Inflammatory macrophage treated with lipopolysaccharide for 4 hours (primary cell): ENCODE measurements around the gene AWAT2.

Source experiments
- DNase-seq: peaks from one replicate; pipeline ENCODE4 v3.0.0-alpha.2; 2020

The AWAT2 gene

DNA sequence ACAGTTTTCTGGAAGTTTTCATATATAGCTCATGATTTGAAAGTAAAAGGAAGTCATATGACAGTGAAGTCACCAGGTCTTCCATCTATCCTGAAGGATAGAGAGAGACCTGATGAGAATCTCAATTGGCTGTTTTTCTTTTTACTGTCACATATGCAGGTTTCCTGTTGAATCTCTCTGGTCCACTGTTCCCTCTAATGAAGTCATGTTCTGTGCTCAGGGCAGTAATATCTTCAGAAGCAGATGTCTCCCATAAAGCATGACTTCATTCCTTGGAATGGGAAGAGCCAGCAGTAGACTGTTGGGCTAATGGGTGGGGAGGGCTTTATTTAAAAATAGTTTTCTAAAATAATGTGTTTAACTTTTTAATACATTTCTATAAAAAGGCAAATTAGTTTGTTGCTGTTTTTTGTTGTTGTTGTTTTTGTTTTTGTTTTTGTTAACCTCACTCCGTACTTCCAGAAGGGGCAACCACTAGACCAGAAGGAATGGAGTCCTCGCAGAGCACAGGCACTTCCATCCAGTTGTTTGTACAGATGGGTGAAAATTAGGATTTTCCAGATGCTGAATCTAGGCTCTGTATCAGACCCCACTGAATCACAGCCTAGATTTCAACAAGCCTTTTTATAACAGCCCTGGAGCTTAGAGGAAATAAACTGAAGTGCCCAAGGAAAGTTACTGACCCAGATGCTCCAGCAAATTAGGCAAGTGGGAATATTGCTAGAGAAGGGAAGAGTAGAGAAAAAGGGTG is 54.2 kb downstream of the AWAT2 start:
- DNase-seq, result no peak

DNA sequence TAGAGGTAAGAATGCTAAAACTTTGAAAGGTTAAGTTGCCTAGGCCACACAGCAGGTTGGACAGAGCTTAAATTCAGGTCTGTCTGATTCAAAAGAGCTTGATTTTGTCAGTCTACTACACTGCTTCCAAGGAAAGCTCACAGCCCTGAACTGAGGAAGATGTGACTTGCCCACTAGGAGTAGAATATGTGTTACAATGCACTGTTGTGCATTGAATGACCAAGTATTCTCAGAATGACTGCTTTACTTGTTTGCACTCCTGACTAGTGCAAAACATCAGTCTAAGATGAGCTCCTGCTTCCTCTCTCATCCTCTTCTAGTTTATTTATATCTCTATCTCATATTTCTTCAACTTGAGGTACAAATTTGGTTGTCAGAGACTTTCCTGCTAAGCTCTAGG is 56.2 kb downstream of the AWAT2 start:
- DNase-seq, result no peak

DNA sequence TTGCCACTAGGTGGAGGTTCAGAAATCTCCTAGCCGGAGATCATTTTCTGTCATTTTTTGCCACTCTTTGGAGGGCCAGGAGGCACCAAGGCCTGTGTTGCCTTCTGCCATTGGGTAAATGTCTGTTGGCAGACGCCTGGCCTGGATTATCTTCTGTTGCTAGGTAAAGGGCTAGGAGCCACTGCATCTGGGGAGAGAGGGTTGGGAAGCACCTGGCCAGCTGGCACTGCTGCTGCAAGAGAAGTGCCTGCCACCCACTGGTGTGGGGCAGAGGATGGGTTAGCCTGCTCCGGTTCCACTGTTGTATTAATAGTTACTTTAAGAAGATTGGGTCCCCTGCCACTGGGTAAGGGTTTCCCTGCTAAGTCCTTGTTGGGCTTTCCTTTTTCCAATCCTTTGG is 58.1 kb downstream of the AWAT2 start:
- no peak for DNase-seq
